Upper lobe of right lung (tissue), 1 donor: ENCODE measurements around the gene CLCN2. TPM values are rescaled to one million over a fixed set of nuclear protein-coding genes. Genes with fewer than 3 reads are reported as not detected.

Experiments used
- ATAC-seq: fragments of 200-7000 bp; cut with Tn5 transposase; one replicate; pipeline ENCODE4 v1.9.1; 2020; ENCODE audit warnings: mild to moderate bottlenecking, moderate library complexity
- DNase-seq: peaks from one replicate; pipeline ENCODE4 v3.0.0-alpha.2; 2020
- H3K27ac ChIP-seq: fragments of 200-600 bp; one replicate; pipeline ENCODE4 v1.8.0; 2022
- H3K27me3 ChIP-seq: fragments of 200-600 bp; one replicate; pipeline ENCODE4 v1.8.0; 2022; ENCODE audit warnings: mild to moderate bottlenecking
- H3K36me3 ChIP-seq: fragments of 200-600 bp; one replicate; pipeline ENCODE4 v1.8.0; 2022
- H3K4me1 ChIP-seq: fragments of 200-600 bp; one replicate; pipeline ENCODE4 v1.8.0; 2022
- H3K4me3 ChIP-seq: fragments of 200-600 bp; one replicate; pipeline ENCODE4 v1.8.0; 2022; ENCODE audit warnings: mild to moderate bottlenecking
- H3K9me3 ChIP-seq: fragments of 200-600 bp; one replicate; pipeline ENCODE4 v1.8.0; 2022
- intact Hi-C: fragments of 100-400 bp; cut with DNase I; formaldehyde crosslinking; loops from one replicate; pipeline ENCODE4 v1.11.0; 2022
- total RNA-seq: library from RNA; stranded (reverse); fragmentation: NEBNext Ultra II Directional; extraction: Animal tissue kit (Norgen Biotek cat#: 25700); gene quantifications from one replicate; pipeline ENCODE4 v1.2.1, GENCODE V29; 2021
- TF ChIP-seq, protein P1 (sequence below): fragments of 200-600 bp; IDR thresholded peaks from one replicate; pipeline ENCODE4 v1.8.0; 2022; ENCODE audit warnings: antibody characterized with exemption
- donor health status: DM: no; HTN: yes; CAD: no; lungs with severe emphysema.

Gene CLCN2
- total RNA-seq, 1 donor from 2014 or later = 3.8 TPM

DNA sequence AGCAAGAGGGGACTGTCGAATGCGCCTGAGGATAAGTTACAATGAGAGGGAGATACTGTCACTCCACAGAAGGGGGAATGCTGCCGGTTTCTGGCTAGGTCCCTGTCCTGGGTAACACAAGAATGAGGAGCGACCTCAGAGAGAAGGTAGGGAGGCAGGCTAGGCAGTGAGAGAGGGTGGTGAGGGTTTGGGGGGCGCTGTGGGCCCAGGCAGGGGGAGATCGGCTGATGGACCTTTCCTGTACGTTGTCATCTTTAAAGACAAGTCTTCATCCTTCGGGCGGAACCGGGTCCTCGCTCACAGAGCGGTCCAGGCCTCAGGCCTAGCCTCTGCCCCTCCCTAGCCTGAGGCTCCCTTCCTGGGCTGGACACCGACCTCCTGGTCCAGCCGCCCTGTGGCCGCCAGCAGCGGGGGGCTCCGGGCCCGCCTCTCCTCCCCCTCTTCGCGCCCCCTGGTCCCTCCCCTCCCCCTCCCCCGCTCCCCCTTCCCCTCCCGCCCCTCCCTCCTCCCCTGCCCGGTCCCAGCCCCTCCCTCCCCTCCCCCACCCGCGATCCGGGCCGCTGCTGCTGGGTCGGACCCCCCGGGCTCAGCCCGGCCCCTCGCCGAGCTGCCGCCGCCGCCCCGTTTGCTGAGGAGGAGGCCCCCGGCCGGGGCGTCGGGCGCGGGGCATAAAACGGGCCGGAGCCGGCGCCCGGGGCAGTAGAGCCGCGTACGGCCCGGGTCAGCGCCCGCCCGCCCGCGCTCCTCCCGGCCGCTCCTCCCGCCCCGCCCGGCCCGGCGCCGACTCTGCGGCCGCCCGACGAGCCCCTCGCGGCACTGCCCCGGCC, 18.2 kb upstream of the CLCN2 start, which contains the start of gene CHRD:
CHRD (plus strand) TSS at position 697 of the 827 bp plus-strand sequence. CDS start 265 bp downstream, outside the sequence.
- peak within 1 kb of the TSS; percentile 36 for H3K27ac ChIP-seq
- DNase-seq (no peak), ATAC-seq (peak; percentile 7)
- peaks cover 12% of the 10 kb centered on the region for H3K4me1 ChIP-seq
- no peaks in the 10 kb centered on the region for H3K36me3 ChIP-seq
- TF ChIP-seq, protein P1, sequence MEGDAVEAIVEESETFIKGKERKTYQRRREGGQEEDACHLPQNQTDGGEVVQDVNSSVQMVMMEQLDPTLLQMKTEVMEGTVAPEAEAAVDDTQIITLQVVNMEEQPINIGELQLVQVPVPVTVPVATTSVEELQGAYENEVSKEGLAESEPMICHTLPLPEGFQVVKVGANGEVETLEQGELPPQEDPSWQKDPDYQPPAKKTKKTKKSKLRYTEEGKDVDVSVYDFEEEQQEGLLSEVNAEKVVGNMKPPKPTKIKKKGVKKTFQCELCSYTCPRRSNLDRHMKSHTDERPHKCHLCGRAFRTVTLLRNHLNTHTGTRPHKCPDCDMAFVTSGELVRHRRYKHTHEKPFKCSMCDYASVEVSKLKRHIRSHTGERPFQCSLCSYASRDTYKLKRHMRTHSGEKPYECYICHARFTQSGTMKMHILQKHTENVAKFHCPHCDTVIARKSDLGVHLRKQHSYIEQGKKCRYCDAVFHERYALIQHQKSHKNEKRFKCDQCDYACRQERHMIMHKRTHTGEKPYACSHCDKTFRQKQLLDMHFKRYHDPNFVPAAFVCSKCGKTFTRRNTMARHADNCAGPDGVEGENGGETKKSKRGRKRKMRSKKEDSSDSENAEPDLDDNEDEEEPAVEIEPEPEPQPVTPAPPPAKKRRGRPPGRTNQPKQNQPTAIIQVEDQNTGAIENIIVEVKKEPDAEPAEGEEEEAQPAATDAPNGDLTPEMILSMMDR = no peak
- intact Hi-C loops = loop anchor here (10.0 kb wide), 1 partner anchor 135 kb away; no protein-coding TSS in a partner anchor
- no peaks in the 10 kb centered on the region for H3K9me3 ChIP-seq
- peaks cover 25% of the 10 kb centered on the region for H3K27me3 ChIP-seq
- H3K4me3 ChIP-seq = peak within 1 kb of the TSS; percentile 48

- no peak overlapping the region for H3K27ac ChIP-seq
- no peak overlapping the region for H3K4me3 ChIP-seq
- no peaks in the 10 kb centered on the region for H3K9me3 ChIP-seq
- intact Hi-C loops = loop anchor here (10.0 kb wide), 1 partner anchor 136 kb away; no protein-coding TSS in a partner anchor
- ATAC-seq = no peak
- H3K27me3 ChIP-seq = peaks cover 25% of the 10 kb centered on the region
- H3K36me3 ChIP-seq = no peaks in the 10 kb centered on the region
- no peak for DNase-seq
- TF ChIP-seq, protein P1 = no peak
- peaks cover 12% of the 10 kb centered on the region for H3K4me1 ChIP-seq
Observed at GRCh38 chr3:184378651-184379357, 17.4 kb upstream of the CLCN2 start.

DNA sequence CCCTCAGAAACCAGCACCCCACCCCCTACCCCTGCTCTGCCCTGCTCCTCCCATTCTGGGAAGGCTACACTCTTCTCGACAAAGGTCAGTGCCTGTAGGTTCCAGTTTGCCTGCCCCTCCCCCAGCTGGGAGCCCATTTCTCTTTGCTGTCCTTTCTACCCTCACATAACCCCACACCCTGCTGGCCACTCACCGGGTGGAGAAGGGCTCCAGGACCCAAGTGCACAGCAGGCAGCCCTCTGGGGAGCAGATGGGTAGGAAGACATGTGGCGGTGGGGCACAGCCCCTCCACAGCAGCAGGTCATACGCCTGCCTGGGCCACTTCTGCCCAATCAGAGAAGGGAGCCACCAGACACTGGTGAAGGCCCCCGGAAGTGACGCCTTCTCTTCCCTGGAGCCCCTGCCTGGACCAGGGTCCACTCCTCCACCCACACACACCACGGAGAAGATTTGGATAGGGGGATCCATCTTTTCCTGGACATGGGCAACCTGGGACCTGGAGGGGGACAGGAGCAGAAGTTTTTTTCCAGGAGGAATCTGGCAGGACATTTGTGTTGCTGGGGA, 16.6 kb upstream of the CLCN2 start, which contains the start of gene THPO:
THPO (minus strand) TSS at position 326 of the 564 bp plus-strand sequence. CDS start 1,948 bp downstream, outside the sequence.
- peaks cover 25% of the 10 kb centered on the region for H3K27me3 ChIP-seq

DNA sequence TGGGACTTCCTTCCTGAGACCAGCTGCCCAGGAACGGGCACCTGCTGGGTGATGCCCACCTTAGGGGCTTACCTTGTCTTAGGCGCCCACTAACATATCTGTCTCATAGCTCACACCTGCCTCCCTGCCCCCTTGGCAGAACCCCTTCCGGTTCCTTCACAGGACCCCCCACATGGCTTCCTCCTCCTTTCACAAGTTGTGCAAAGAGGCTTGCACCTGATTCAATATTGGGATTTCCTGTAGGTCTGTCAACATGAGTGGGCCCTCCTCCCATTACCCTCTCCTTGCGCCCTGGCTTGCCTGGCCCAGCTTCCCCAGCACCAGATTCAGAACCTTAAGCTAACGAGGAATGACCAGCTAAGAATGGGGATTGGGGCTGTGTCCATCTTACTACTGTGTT, 16.0 kb upstream of the CLCN2 start:
- H3K9me3 ChIP-seq = no peaks in the 10 kb centered on the region
- no peaks in the 10 kb centered on the region for H3K36me3 ChIP-seq
- TF ChIP-seq, protein P1 = no peak
- H3K27ac ChIP-seq = no peak overlapping the region
- no peak overlapping the region for H3K4me3 ChIP-seq
- no peak for ATAC-seq
- no peak for DNase-seq
- peaks cover 12% of the 10 kb centered on the region for H3K4me1 ChIP-seq
- intact Hi-C loops = loop anchor here (10.0 kb wide), 1 partner anchor 137 kb away; no protein-coding TSS in a partner anchor
- H3K27me3 ChIP-seq = peaks cover 25% of the 10 kb centered on the region

More for the DNA sequence above, 16.6 kb upstream of the CLCN2 start, which contains the start of gene THPO:
- Histone ChIP-seq H3K9me3 (no peaks in the 10 kb centered on the region), H3K4me3 (no peak within 1 kb of the TSS), H3K36me3 (no peaks in the 10 kb centered on the region), H3K4me1 (peaks cover 12% of the 10 kb centered on the region), H3K27ac (no peak within 1 kb of the TSS)
- TF ChIP-seq, protein P1 = no peak
- ATAC-seq (peak; percentile 2), DNase-seq (no peak)
- intact Hi-C loops = loop anchor here (10.0 kb wide), 1 partner anchor 137 kb away; no protein-coding TSS in a partner anchor

- H3K4me1 ChIP-seq = peaks cover 14% of the 10 kb centered on the region
- no peaks in the 10 kb centered on the region for H3K36me3 ChIP-seq
- intact Hi-C loops = loop anchor here (10.0 kb wide), 1 partner anchor 139 kb away; no protein-coding TSS in a partner anchor
- no peak overlapping the region for H3K4me3 ChIP-seq
- H3K9me3 ChIP-seq = no peaks in the 10 kb centered on the region
- H3K27me3 ChIP-seq = peaks cover 15% of the 10 kb centered on the region
- ATAC-seq = no peak
- TF ChIP-seq, protein P1 = no peak
- H3K27ac ChIP-seq = no peak overlapping the region
- peak; percentile 47 for DNase-seq
Observed at GRCh38 chr3:184375747-184376461, 14.5 kb upstream of the CLCN2 start.
